Prostate gland (tissue), 2 donors: Measurements from ENCODE around the gene CYS1. TPM values are rescaled to one million over a fixed set of nuclear protein-coding genes. Genes with fewer than 3 reads are reported as not detected.
"Not testable (repeated sequence)": the region's sequence is repeated elsewhere in the genome, so short reads cannot be mapped to it uniquely, and the experiment has no call there.

Experiments
- DNase-seq: peaks from one replicate; pipeline ENCODE4 v3.0.0-alpha.2; 2019; ENCODE audit warnings: low spot score
- H3K27ac ChIP-seq, 2 donors: fragments of 200-600 bp; sonication (generic); 2 replicates each; pipeline ENCODE4 v1.5.1; 2017 to 2019
- H3K27me3 ChIP-seq: fragments of 200-600 bp; sonication (generic); replicated peaks from 2 replicates; pipeline ENCODE4 v1.5.1; 2019; ENCODE audit not compliant: insufficient read depth
- H3K36me3 ChIP-seq, 2 donors: fragments of 200-600 bp; sonication (generic); 1 replicate in 1 of 2; 2 replicates in 1 of 2; pipeline versions ENCODE4 v1.5.1 to v1.8.1; 2017 to 2019
- H3K4me1 ChIP-seq: fragments of 200-600 bp; sonication (generic); replicated peaks from 2 replicates; pipeline ENCODE4 v1.5.1; 2019
- H3K4me3 ChIP-seq, 2 donors: fragments of 200-600 bp; sonication (generic); 2 replicates each; pipeline ENCODE4 v1.5.1; 2017 to 2019
- H3K9me3 ChIP-seq: fragments of 200-600 bp; sonication (generic); 2 replicates; pipeline ENCODE4 v1.5.1; 2017
- CTCF ChIP-seq, 4 experiments: fragments of 200-600 bp in 2 of 4; fragments of 450-650 bp in 2 of 4; sonication (generic) in 2 of 4; IDR thresholded peaks; 1 replicate in 3 of 4; 2 replicates in 1 of 4; pipeline ENCODE4 v1.5.1; 2016 to 2019; ENCODE audit warnings: antibody characterized with exemption in 4 of 4, mild to moderate bottlenecking in 2 of 4, moderate library complexity in 2 of 4
- POLR2A ChIP-seq: fragments of 450-650 bp; IDR thresholded peaks from one replicate; pipeline ENCODE4 v1.6.1; 2016; ENCODE audit warnings: antibody characterized with exemption, mild to moderate bottlenecking
- POLR2AphosphoS5 ChIP-seq: sonication (generic); formaldehyde crosslinking; IDR thresholded peaks from one replicate; pipeline ENCODE4 v1.6.1; 2017; ENCODE audit warnings: antibody characterized with exemption
- WGBS: methylation state at CpG from one replicate; pipeline ENCODE4 v1.1.5; 2018; 5-methylcytosine and 5-hydroxymethylcytosine counted together
- intact Hi-C: fragments of 100-400 bp; cut with DNase I; formaldehyde crosslinking; loops from one replicate; pipeline ENCODE4 v1.14.2; 2022
- total RNA-seq, 2 donors: library from RNA; depleted of rRNA; stranded (reverse); fragments of >200 nt; gene quantifications; one replicate each; pipeline ENCODE4 v1.1.0, GENCODE V29; 2016

CYS1 gene
- total RNA-seq, 2 donors from 2014 or later, result 1.5 to 5.2 TPM

GRCh38 chr2:10095175-10095574 lies 15.0 kb upstream of the CYS1 start:
- no peak for DNase-seq
- intact Hi-C loops, result no loop called here
- Histone ChIP-seq H3K27ac (no peak overlapping the region), H3K9me3 (no peaks in the 10 kb centered on the region), H3K36me3 (no peaks in the 10 kb centered on the region), H3K27me3 (no peaks in the 10 kb centered on the region), H3K4me1 (no peaks in the 10 kb centered on the region), H3K4me3 (no peak overlapping the region)
- 87% methylated on average over 9 of the region's 9 CpGs for WGBS
- TF ChIP-seq CTCF (IDR thresholded peaks at IDR 0.05) (no peak), POLR2A (no peak), POLR2AphosphoS5 (no peak)

GRCh38 chr2:10094271-10094814 lies 14.1 kb upstream of the CYS1 start:
- Histone ChIP-seq H3K4me3 (no peak overlapping the region), H3K36me3 (no peaks in the 10 kb centered on the region), H3K4me1 (no peaks in the 10 kb centered on the region), H3K9me3 (no peaks in the 10 kb centered on the region), H3K27me3 (no peaks in the 10 kb centered on the region), H3K27ac (no peak overlapping the region)
- DNase-seq, result no peak
- no peak for TF ChIP-seq POLR2A
- WGBS, result 84% methylated on average over 13 of the region's 13 CpGs
- intact Hi-C loops, result no loop called here

GRCh38 chr2:10091889-10092244 lies 11.7 kb upstream of the CYS1 start:
- H3K4me1 ChIP-seq, DNase-seq, intact Hi-C loops, H3K27me3 ChIP-seq, H3K36me3 ChIP-seq, H3K4me3 ChIP-seq, H3K27ac ChIP-seq, H3K9me3 ChIP-seq: not testable (repeated sequence)
- 94% methylated on average over 2 of the region's 2 CpGs for WGBS

DNA sequence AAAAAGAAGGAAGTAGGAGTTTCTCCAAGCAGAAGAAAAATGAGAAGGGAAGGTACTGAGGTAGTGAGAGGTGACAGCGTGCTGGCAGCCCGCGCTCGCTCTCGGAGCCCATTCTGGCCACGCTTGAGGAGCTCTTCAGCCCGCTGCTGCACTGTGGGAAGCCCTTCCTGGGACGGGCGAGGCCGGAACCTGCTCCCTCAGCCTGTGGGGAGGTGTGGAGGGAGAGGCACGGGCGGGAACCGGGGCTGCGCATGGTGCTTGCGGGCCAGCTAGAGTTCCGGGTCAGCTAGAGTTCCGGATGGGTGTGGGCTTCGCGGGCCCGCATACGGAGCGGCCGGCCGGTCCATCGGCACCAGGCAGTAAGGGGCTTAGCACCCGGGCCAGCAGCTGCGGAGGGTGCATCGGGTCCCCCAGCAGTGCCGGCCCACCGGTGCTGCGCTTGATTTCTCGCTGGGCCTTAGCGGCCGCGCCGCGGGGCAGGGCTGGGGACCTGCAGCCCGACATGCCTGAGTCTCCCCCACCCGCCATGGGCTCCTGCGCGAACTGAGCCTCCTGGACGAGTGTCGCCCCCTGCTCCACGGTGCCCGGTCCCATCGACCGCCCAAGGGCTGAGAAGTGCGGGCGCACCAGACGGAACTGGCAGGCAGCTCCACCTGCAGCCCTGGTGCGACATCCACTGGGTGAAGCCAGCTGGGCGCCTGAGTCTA lies 11.1 kb upstream of the CYS1 start:
- no peak overlapping the region for H3K27ac ChIP-seq
- H3K9me3 ChIP-seq, result no peaks in the 10 kb centered on the region
- 15% methylated on average over 47 of the region's 52 CpGs for whole genome bisulfite sequencing
- H3K4me1 ChIP-seq, result no peaks in the 10 kb centered on the region
- H3K4me3 ChIP-seq, result peak overlapping the region in 1 of 2 donors; percentile 19
- no peak for DNase-seq
- H3K36me3 ChIP-seq, result no peaks in the 10 kb centered on the region
- TF ChIP-seq POLR2A (no peak), CTCF (IDR thresholded peaks at IDR 0.05) (no peak), POLR2AphosphoS5 (no peak)
- intact Hi-C loops, result no loop called here
- H3K27me3 ChIP-seq, result no peaks in the 10 kb centered on the region

DNA sequence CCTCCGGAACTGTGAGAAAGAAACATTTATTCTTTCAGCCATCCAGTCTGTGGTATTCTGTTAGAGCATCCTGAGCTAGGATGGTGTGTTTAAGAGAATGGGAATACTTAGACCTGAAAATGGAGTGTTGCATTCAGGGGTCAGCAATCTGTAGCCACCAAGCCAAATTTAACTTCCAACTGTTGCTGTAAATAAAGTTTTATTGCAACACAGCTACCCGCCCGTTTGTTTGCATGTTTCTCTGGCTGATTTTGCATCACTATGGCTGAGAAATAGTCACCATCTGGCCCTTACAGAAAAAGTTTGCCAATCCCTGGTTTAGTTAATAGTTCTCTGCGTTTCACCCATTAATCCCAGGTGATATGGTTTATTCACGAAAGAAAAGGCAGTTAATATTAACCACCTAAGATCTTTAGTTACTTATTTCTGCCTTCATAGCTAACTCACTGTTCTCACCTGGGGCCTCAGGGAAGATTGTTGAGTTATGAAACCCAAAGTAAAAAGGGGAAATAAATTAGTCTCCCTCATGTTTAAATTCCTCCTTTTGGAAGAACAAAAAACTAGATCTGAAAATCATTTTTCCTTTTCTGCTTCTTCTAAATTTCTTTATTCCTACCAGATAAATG lies 9.5 kb upstream of the CYS1 start:
- TF ChIP-seq POLR2AphosphoS5 (no peak), POLR2A (no peak), CTCF (IDR thresholded peaks at IDR 0.05) (no peak)
- no peak overlapping the region for H3K4me3 ChIP-seq
- no peaks in the 10 kb centered on the region for H3K36me3 ChIP-seq
- DNase-seq, result no peak
- no peaks in the 10 kb centered on the region for H3K9me3 ChIP-seq
- 57% methylated on average over 5 of the region's 5 CpGs for WGBS
- no peak overlapping the region for H3K27ac ChIP-seq
- no peaks in the 10 kb centered on the region for H3K27me3 ChIP-seq
- intact Hi-C loops, result no loop called here
- H3K4me1 ChIP-seq, result no peaks in the 10 kb centered on the region

GRCh38 chr2:10087360-10087759 lies 7.1 kb upstream of the CYS1 start:
- WGBS, result 46% methylated on average over 8 of the region's 8 CpGs
- no peak overlapping the region for H3K27ac ChIP-seq
- H3K36me3 ChIP-seq, result no peaks in the 10 kb centered on the region
- H3K4me3 ChIP-seq, result no peak overlapping the region
- no peak for DNase-seq
- peaks cover 7% of the 10 kb centered on the region for H3K27me3 ChIP-seq
- H3K4me1 ChIP-seq, result no peaks in the 10 kb centered on the region
- TF ChIP-seq POLR2AphosphoS5, result no peak
- no peak for TF ChIP-seq POLR2A
- TF ChIP-seq CTCF (IDR thresholded peaks at IDR 0.05), result no peak
- intact Hi-C loops, result no loop called here
- H3K9me3 ChIP-seq, result no peaks in the 10 kb centered on the region
